SK-N-MC (cell line): Measurements from ENCODE around the gene KCNAB1.

Source experiments
- DNase-seq: peaks from one replicate; pipeline ENCODE4 v3.0.0-alpha.2; 2011; ENCODE audit warnings: low read depth, low spot score
- H3K27ac ChIP-seq: fragments of 200-600 bp; sonication (generic); 2 replicates; pipeline ENCODE4 v1.5.1; 2016; ENCODE audit warnings: mixed run types
- H3K36me3 ChIP-seq: fragments of 200-600 bp; sonication (generic); 2 replicates; pipeline ENCODE4 v1.6.1; 2017; ENCODE audit warnings: antibody characterized with exemption, low read length, mixed read lengths; ENCODE audit not compliant: insufficient read depth
- H3K4me3 ChIP-seq: fragments of 200-600 bp; sonication (generic); 2 replicates; pipeline ENCODE4 v1.5.1; 2016
- H3K9ac ChIP-seq: fragments of 200-600 bp; sonication (generic); 2 replicates; pipeline ENCODE4 v1.8.0; 2017; ENCODE audit warnings: mixed run types, mixed read lengths; ENCODE audit not compliant: insufficient read length
- H3K9me3 ChIP-seq: fragments of 200-600 bp; sonication (generic); 2 replicates; pipeline ENCODE4 v1.6.1; 2017; ENCODE audit warnings: low read depth, mild to moderate bottlenecking, antibody characterized with exemption, low read length, moderate library complexity, mixed read lengths
- EZH2 ChIP-seq: fragments of 200-600 bp; sonication (generic); IDR thresholded peaks from one replicate; pipeline ENCODE4 v1.6.1; 2017; ENCODE audit warnings: antibody characterized with exemption
- FOXP2 ChIP-seq: optimal IDR thresholded peaks from 2 replicates; pipeline ENCODE3; 2011; ENCODE audit warnings: mild to moderate bottlenecking, moderate library complexity; ENCODE audit not compliant: insufficient read depth; ENCODE audit errors: extremely low read length, control extremely low read depth
- POLR2AphosphoS5 ChIP-seq: IDR thresholded peaks from 2 replicates; pipeline ENCODE4 v1.6.1; 2012; ENCODE audit warnings: mild to moderate bottlenecking, low read depth, low read length, borderline replicate concordance

Gene KCNAB1

DNA sequence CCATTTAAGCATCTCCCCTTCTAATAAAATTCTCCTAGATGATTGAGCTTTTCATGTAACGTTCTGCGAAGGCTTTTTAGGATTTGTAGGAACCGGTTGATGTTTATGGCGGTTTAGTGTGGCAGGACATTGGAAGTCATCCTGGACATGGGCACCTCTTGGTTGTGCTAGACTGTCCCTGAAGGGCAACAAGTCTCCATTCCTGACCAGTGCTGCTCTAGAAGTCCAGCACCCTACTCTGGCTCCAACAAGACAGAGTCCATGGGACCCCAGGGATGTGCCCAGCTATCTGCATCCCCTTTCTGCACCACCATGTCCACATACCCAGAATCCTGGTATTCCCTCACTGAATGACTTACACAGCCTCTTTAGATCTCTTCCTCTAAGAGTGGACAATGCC, 46.4 kb downstream of the KCNAB1 start:
- H3K9me3 ChIP-seq, result no peaks in the 10 kb centered on the region
- no peak overlapping the region for H3K9ac ChIP-seq
- no peak for TF ChIP-seq EZH2
- TF ChIP-seq FOXP2, result no peak
- no peak for TF ChIP-seq POLR2AphosphoS5
- H3K36me3 ChIP-seq, result no peaks in the 10 kb centered on the region
- no peak overlapping the region for H3K27ac ChIP-seq
- DNase-seq, result no peak
- no peak overlapping the region for H3K4me3 ChIP-seq

DNA sequence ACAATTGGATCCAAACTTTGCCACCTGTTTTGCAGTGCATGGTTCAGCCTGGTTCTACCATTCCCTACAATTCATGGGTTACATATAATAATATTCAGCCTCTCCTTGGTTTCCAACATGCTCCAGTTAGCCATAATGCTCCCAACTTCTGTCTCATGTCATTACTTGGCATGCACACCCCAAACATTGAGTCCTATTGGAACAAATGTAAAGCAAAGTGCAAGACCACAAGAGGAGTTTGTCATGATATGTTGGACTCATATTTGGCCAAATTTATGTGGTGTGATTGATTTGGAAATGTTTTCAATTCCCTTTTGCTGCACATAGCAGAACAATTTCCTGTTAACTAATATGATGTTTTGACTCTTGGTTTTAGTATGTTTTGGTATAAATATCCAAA, 50.2 kb downstream of the KCNAB1 start:
- no peak for TF ChIP-seq EZH2
- TF ChIP-seq POLR2AphosphoS5, result no peak
- TF ChIP-seq FOXP2, result no peak
- H3K27ac ChIP-seq, result no peak overlapping the region
- no peaks in the 10 kb centered on the region for H3K9me3 ChIP-seq
- no peak for DNase-seq
- no peak overlapping the region for H3K9ac ChIP-seq
- no peaks in the 10 kb centered on the region for H3K36me3 ChIP-seq
- no peak overlapping the region for H3K4me3 ChIP-seq

DNA sequence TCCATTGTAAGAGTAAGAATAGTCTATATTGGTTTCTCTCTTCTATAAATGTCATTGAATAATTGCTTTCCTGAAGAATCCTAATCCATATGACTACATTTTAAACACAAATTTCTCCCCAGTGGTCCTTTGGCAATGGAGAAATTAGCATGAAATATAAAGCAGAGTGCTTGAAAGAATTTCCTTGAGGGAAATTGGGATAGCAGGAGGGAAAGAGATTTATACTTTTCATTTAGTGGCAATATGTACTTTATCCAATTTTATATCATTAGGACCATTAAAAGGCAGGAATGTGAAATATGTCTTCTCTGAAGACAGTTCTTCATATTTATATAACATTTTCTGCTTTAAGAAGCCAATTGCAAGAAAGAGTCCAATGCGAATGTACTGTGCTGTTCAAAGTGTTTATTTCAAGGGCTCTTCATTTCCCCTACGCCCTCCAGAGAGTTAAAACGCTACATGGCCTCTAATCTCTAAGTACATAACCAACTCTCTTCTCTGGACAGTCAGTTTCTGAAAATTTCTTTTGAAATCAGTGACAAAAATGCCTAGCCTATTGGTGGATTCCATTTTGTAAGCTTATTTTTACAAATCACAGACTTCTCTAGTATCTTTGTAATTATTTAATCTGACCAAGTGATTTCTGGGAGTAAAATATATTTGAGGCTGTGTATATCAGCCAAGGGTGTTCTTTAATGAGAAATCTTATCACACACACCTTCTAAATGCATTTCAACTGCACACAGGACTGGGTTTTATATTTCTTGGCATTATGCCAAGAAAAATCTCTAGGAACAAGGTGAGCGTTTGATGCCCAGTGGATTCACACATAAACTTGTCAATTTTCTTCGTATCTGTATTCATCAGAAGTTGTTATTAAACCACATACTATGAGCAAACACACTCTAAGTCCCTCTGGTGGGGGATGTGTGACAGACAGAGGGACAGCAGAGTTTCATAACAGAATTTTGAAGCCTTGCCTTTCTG, 51.2 kb downstream of the KCNAB1 start:
- Histone ChIP-seq H3K27ac (peak overlapping the region; percentile 54; the same call in 1 of the 2 replicates), H3K4me3 (peak overlapping the region; percentile 20), H3K9ac (no peak overlapping the region), H3K36me3 (no peaks in the 10 kb centered on the region), H3K9me3 (no peaks in the 10 kb centered on the region)
- TF ChIP-seq EZH2, result no peak
- no peak for TF ChIP-seq FOXP2
- TF ChIP-seq POLR2AphosphoS5, result no peak
- DNase-seq, result no peak

DNA sequence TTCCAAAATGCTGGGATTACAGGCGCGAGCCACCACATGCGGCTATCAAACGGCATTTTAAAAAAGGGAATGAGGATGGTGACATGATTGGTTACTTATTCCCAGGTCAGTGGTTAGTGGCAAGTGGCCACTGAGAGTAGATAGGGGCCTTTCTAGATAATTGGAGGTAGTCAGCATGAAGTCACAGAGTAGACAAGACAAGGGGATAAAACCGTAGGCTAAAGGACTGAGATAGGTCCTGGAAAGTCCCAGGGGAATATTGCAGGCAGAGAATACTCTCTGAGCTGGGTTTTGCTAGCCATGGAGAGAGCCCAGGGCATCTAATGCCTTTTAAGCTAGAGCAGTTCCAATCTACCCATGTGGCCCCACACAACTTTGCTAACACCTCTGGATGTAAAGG, 52.2 kb downstream of the KCNAB1 start:
- DNase-seq, result no peak

DNA sequence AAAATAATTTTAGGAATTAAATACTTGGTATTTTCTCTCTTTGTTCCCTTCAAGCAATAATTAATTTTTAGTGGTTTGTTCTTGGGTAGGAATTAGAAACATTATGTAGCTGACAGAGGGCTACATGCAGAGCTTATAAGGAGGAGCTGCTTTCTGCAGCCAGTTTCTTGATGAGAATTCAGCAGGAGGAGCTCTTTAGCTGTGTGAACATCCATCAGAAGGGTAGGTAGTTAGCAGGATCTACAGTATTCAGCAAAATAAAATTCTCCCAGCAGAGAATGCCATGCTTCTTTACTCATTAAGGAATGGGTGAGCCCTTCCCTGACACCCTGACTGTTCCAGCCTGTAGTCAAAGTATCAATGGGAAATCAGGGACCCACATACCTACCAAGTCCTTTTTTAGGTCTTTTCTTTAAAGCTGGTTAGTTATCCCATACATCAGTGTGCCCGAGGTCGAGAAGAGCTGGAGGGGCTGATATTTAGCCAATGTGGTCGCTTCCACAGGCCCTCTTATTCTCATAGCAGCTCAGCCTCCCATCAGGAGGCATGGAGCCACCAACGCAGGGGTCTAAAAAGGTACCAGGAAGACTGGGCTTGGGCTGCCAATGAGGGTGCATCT, 54.0 kb downstream of the KCNAB1 start:
- TF ChIP-seq FOXP2 (no peak), EZH2 (no peak), POLR2AphosphoS5 (no peak)
- H3K36me3 ChIP-seq, result no peaks in the 10 kb centered on the region
- H3K4me3 ChIP-seq, result no peak overlapping the region
- no peaks in the 10 kb centered on the region for H3K9me3 ChIP-seq
- H3K27ac ChIP-seq, result no peak overlapping the region
- DNase-seq, result no peak
- H3K9ac ChIP-seq, result no peak overlapping the region

More for the DNA sequence above, 52.2 kb downstream of the KCNAB1 start:
- Histone ChIP-seq H3K36me3 (no peaks in the 10 kb centered on the region), H3K9ac (no peak overlapping the region), H3K27ac (no peak overlapping the region), H3K9me3 (no peaks in the 10 kb centered on the region), H3K4me3 (no peak overlapping the region)
- no peak for TF ChIP-seq POLR2AphosphoS5
- TF ChIP-seq EZH2, result no peak
- no peak for TF ChIP-seq FOXP2

DNA sequence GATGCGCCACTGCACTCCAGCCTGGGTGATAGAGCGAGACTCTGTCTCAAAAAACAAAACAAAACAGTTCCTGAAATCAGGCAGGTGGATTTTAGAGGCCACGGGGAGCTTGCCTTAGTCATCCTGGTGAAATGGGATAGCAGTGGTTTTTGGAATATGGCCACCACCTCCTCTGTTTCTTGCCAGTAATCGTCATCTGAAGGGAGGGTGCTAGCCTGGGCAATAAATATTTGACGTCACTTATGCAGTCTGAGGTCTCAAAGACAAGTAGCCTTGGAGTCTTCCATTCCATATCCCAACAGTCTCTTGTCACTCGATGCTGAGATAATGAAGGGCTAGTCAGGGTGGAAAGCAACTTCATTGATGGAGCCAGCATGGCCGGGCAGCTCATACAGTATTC, 55.2 kb downstream of the KCNAB1 start:
- H3K36me3 ChIP-seq, result no peaks in the 10 kb centered on the region
- DNase-seq, result no peak
- H3K27ac ChIP-seq, result no peak overlapping the region
- H3K4me3 ChIP-seq, result no peak overlapping the region
- no peak for TF ChIP-seq POLR2AphosphoS5
- no peak for TF ChIP-seq EZH2
- no peak for TF ChIP-seq FOXP2
- no peaks in the 10 kb centered on the region for H3K9me3 ChIP-seq
- H3K9ac ChIP-seq, result no peak overlapping the region

DNA sequence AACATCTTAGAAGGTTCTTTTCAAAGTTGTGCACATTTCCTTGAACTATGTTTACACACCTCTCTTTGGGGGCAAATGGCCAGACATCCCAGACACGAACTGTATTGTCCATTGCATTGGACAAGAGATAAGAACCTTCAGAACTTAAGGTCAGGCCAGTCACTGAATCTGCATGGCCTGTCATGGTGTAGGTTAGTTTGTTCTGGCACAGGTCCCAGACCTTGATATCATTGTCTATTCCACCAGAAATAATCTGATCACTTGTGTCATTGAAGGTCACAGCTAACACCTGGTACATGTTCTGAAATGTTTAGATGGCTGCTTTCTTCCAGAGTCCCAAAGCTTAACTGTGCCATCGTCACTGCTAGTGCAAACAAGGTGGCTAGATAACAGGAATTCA, 55.7 kb downstream of the KCNAB1 start:
- Histone ChIP-seq H3K36me3 (no peaks in the 10 kb centered on the region), H3K9ac (no peak overlapping the region), H3K27ac (no peak overlapping the region), H3K9me3 (no peaks in the 10 kb centered on the region), H3K4me3 (no peak overlapping the region)
- no peak for DNase-seq
- TF ChIP-seq POLR2AphosphoS5 (no peak), FOXP2 (no peak), EZH2 (no peak)

DNA sequence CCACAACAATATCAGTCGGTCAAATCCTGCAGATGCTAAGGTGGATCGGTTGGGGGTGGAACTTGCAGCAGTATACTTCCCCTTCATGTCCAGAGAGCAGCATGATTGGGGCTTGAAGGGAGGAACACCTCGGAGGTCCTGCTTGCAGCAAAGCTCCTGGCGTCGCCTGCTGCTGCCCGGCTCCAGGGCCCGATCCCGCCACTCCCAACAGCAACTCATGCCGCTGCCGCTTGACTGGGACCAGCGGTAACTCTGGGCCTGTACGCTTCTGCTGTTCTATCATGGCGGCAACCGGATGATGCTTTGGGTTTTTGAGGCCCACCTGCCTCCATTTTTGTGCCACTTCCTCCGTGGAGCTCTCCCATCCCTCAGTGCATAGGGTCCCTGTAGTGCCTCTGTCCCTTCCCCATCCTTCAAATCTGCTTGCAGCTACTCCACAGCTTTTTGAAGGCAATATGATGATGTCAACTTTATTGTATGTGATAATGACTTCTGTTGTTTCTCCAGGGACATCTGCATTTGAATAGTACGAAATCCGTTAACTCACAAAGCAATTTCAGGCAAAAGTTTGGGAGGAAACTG, 56.3 kb downstream of the KCNAB1 start:
- Histone ChIP-seq H3K9me3 (no peaks in the 10 kb centered on the region), H3K36me3 (no peaks in the 10 kb centered on the region), H3K9ac (no peak overlapping the region), H3K27ac (no peak overlapping the region), H3K4me3 (no peak overlapping the region)
- TF ChIP-seq FOXP2, result no peak
- TF ChIP-seq POLR2AphosphoS5, result no peak
- TF ChIP-seq EZH2, result no peak
- no peak for DNase-seq

DNA sequence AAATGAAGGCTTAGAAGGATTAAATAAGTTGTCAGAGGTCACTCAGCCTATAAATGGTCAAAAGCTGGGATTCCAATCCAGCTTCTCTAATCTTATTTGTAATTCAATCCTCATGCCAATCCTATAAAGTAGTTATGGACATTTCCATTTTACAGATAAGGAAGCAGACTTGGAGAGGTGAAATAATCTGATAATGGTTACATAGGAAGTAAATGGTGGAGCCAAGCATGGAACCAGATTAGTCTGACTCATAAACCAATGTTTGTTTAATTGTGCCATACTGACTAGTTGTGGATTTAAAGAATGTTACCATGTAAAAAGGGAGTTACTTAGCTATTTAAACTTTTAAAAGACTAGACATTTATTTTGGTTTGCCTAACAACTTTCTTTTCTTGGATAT, 59.7 kb downstream of the KCNAB1 start:
- TF ChIP-seq EZH2 (no peak), POLR2AphosphoS5 (no peak), FOXP2 (no peak)
- H3K27ac ChIP-seq, result no peak overlapping the region
- no peaks in the 10 kb centered on the region for H3K9me3 ChIP-seq
- H3K4me3 ChIP-seq, result no peak overlapping the region
- H3K36me3 ChIP-seq, result no peaks in the 10 kb centered on the region
- no peak for DNase-seq
- no peak overlapping the region for H3K9ac ChIP-seq
